Cardiac septum (tissue), 1 donor: ENCODE measurements around the gene TMED7. TPM values are rescaled to one million over a fixed set of nuclear protein-coding genes. Genes with fewer than 3 reads are reported as not detected.

Experiments used
- DNase-seq: peaks from one replicate; pipeline ENCODE4 v3.0.0-alpha.2; 2020; ENCODE audit warnings: low spot score
- intact Hi-C: fragments of 100-400 bp; cut with DNase I; formaldehyde crosslinking; loops from one replicate; pipeline ENCODE4 v1.14.0; 2022
- total RNA-seq: library from RNA; stranded (reverse); fragmentation: NEBNext Ultra II Directional; extraction: Animal tissue kit (Norgen Biotek cat#: 25700); gene quantifications from one replicate; pipeline ENCODE4 v1.2.1, GENCODE V29; 2021
- donor health status: DM: no; HTN: no; CAD: no.

TMED7 gene
- total RNA-seq, 1 donor from 2014 or later = 79.1 TPM

DNA sequence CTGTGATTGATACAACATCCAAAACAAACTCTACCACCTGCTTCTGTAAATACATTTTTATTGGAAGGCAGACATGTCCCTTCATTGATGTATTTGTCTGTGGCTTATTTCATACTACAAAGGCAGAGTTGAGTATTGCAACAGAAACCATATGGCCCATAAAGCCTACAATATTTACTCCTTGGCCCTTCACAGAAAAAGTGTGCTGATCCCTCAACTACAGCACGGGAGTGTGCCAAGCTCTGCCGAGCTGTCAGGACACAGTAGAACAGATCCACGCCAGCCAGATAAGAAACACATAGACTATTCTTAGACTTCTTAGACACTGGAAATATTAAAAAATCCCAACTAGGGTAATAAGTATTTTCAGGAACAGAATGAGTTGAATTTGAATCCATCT, 36.8 kb downstream of the TMED7 start:
- intact Hi-C loops = loop anchor here (2.0 to 5.0 kb wide), 2 partner anchors 212 to 280 kb away; no protein-coding TSS in a partner anchor
- DNase-seq = no peak

GRCh38 chr5:115588640-115589039, 37.2 kb downstream of the TMED7 start:
- DNase-seq = no peak
- intact Hi-C loops = loop anchor here (2.0 to 5.0 kb wide), 2 partner anchors 211 to 280 kb away; no protein-coding TSS in a partner anchor

DNA sequence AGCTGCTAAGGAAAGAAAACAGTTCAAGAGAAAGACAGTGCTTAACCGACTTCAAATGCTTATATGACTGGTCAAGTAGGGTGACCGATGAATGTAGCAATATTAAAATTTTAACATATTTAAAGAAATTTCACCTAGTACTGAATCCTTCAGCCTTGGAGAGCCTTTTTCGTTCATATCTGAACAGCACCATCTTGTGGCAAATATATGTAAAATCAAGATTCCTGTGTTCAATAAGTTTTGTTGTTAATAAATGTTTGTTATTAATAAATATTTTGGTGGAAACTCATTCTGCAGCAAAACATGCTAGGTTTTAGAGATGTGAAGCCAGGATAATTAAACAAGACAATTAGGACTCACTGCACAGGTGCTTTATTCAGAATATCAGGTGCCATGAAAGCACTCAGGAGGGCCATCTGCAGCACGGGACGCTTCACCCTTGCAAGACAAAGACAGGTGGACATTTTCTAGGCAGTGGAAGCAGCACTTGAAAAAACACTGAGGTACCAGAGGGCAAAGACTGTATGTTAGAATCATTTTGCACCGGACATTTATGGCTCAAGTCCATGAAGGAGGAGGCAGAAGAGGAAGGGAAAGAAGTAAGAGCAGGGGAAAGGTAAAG, 39.2 kb downstream of the TMED7 start:
- intact Hi-C loops = loop anchor here (5.0 kb wide), 1 partner anchor 209 kb away; no protein-coding TSS in a partner anchor
- no peak for DNase-seq

DNA sequence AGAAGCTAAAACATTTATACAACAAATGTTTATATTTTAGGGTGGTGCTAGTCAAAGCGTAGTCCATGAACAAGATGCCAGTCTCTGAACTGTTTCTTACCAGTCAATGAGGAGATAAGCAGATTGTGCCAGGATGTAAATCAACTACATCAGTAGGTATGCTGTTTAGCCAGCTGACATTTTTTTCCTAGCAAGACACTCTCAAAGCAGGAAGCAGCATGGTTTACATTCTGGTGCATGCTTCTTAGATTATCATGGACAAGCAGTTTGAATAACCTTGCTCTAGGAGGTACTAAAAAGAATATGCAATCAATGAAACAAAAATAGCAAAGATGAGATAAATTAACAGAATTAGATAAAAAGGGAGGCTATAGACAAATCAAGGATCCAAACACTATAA, 40.6 kb downstream of the TMED7 start:
- no peak for DNase-seq
- intact Hi-C loops = loop anchor here (5.0 kb wide), 1 partner anchor 208 kb away; no protein-coding TSS in a partner anchor

DNA sequence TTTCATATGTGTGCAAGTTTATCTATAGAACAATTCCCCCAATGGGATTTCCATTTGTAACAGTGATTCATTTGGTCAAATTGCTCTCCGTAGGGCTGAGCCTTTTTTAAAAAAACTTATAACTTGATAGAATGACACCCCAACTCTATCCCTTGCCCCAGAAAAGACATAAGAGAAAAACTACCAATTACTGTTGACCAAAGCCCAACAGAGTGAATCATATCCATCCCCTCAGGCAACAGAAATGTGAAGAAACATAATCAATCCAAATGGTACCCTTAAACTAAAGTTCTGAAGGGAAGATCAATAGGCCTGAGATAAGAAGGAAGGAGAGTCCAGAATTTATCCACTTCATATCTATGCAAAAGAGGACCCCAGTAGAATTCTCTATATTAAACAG, 41.3 kb downstream of the TMED7 start:
- DNase-seq = no peak
- intact Hi-C loops = no loop called here

DNA sequence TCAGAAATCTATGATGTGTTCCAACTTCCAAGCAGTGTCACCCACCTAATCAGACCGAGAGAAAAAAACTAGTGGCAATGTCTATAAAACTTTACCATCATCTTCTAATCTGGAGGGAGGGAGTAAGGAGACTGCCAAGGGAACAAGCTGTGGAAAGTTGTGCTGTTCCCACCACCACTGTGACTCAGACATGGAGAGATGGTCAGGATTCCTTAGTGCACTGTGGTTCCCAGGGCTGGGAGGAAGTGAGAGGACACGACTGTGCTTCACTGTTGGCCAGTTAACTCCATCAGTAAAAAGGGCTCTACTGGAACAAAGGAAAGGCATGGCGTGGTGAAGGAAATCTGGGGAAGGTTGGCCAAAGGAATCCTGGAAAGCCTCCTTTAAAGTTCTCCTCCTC, 42.4 kb downstream of the TMED7 start:
- intact Hi-C loops = no loop called here
- DNase-seq = no peak

DNA sequence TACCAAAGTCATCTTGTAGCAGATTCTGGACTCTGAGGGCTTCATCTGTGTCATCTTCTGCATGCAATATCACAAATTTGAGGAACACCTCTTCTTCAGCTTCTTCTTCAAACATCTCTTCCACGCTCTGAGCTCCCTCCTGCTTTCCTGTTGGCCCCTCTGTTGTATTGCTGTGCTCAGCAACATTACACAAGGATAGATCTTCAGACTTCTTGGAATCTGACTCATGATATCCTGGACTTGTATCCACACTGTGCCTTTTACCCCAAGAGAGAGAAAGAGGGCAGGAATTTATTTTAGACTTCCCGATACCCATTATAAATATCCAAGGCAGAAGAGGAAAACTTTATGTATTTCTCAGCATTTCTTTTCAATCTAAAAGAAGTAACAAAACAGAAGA, 44.9 kb downstream of the TMED7 start:
- intact Hi-C loops = no loop called here

DNA sequence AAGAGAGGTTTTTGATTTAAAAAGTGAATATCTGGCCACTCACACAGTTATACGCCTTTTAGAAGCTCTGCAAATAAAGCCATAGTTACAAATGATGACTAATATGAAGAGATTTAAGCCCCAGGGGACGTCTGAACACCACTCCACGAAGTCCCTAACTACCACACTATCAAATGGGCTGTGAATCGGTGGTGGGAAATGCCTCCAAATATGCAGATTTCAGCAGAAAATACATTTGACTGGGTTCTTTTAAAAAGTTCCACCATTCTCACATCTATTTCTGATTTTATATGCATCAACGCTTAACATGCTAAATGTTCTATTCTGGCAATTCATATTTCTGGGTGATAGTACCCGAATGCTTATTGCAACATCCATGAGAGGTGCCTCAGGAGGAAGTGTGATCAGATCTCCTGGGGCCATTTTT, 46.1 kb downstream of the TMED7 start:
- DNase-seq = no peak
- intact Hi-C loops = loop anchor here (5.0 kb wide), 1 partner anchor 492 kb away; no protein-coding TSS in a partner anchor

More for the DNA sequence above, 44.9 kb downstream of the TMED7 start:
- no peak for DNase-seq

GRCh38 chr5:115579216-115579615, 46.6 kb downstream of the TMED7 start:
- no peak for DNase-seq
- intact Hi-C loops = loop anchor here (5.0 kb wide), 1 partner anchor 492 kb away; no protein-coding TSS in a partner anchor

GRCh38 chr5:115578657-115579056, 47.2 kb downstream of the TMED7 start:
- intact Hi-C loops = loop anchor here (5.0 kb wide), 1 partner anchor 491 kb away; no protein-coding TSS in a partner anchor
- DNase-seq = no peak

GRCh38 chr5:115577741-115578140, 48.1 kb downstream of the TMED7 start:
- DNase-seq = no peak
- intact Hi-C loops = loop anchor here (5.0 kb wide), 1 partner anchor 490 kb away; no protein-coding TSS in a partner anchor

DNA sequence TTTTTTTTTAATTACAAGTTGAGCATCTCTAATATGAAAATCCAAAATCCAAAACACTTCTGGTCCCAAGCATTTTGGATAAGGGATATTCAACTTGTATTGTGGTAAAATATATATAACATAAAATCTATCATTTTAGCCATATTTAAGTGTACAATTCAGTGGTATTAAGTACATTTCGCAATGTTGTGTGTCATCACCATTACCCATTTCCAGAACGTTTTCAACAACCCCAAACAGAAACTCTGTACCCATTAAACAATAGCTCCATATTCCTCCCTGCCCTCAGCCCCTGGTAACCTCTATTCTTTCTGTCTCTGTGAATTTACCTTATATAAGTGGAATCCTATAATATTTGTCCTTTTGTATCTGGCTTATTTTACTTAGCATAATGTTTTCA, 48.5 kb downstream of the TMED7 start:
- DNase-seq = no peak
- intact Hi-C loops = loop anchor here (5.0 kb wide), 1 partner anchor 490 kb away; no protein-coding TSS in a partner anchor

DNA sequence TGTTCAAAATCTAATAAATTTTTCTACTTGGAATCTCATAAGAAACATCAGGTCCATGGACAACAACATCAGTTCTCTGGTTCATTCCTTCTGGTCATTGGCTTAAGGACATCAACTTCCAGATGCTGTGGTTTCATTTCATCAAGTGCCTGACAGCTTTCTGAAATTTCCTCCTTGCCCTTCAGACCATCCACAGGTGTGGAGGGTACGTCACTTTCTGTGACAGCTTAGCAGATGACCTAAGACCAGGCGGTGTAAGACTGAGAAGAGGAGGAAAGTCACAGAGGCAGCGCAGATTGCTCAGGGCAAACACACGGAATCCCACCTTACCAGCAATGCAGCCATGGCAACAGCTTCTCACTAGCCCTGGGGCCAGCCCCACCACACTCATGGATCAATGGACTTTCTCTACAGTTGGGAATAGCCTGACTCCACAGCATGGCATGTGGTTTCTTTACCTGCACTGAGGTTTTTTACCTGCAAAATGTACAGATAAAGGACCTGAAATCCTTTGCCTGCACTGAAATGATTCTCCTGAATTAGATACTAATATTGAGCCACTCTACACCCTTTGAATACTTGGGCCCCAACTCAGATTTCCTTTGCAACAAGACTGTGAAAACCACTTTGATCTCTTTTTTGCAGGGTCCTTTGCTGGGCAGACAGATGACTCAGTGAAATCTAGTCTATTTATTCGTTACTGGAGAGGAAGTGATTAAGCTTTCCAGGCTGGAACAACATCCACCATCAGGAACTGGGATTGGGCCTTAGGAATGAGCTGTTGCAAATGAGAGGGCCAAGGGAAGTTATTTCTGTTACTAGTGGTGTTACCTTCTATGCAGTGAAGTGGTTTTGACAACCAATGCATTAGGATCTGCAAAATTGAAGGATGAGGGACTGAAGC, 50.4 kb downstream of the TMED7 start:
- no peak for DNase-seq
- intact Hi-C loops = loop anchor here (2.0 to 5.0 kb wide), 2 partner anchors 199 to 488 kb away; no protein-coding TSS in a partner anchor

- intact Hi-C loops = no loop called here
- no peak for DNase-seq
Observed at GRCh38 chr5:115573133-115573532, 52.7 kb downstream of the TMED7 start.

DNA sequence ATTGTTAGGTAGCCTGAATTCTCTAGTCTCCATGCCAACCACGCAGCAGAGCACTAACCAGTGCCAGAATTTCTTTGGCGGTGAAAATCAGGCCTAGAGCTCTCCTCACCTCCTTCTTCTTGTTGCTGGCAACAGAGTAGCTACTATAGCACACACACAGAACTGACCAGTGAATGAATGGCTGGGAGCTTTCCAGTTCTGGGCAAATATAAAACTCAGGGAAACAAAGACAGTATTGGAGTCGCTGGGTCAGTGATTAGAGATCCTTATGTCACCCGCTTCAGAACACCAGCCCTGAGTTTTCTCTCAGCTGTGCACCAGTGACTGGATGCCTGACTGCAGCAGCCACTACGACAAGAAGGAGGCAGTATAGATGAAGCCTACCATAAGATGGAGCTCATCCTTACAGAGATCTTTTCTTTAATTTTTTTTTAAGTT, 54.4 kb downstream of the TMED7 start:
- DNase-seq = no peak
- intact Hi-C loops = no loop called here

- DNase-seq = no peak
Observed at GRCh38 chr5:115568668-115569067, 57.2 kb downstream of the TMED7 start.

GRCh38 chr5:115565233-115565632, 60.6 kb downstream of the TMED7 start:
- intact Hi-C loops = no loop called here
- no peak for DNase-seq

More at GRCh38 chr5:115568668-115569067, 57.2 kb downstream of the TMED7 start:
- intact Hi-C loops = no loop called here
